ENCODE data around the gene NOVA1.

DNA sequence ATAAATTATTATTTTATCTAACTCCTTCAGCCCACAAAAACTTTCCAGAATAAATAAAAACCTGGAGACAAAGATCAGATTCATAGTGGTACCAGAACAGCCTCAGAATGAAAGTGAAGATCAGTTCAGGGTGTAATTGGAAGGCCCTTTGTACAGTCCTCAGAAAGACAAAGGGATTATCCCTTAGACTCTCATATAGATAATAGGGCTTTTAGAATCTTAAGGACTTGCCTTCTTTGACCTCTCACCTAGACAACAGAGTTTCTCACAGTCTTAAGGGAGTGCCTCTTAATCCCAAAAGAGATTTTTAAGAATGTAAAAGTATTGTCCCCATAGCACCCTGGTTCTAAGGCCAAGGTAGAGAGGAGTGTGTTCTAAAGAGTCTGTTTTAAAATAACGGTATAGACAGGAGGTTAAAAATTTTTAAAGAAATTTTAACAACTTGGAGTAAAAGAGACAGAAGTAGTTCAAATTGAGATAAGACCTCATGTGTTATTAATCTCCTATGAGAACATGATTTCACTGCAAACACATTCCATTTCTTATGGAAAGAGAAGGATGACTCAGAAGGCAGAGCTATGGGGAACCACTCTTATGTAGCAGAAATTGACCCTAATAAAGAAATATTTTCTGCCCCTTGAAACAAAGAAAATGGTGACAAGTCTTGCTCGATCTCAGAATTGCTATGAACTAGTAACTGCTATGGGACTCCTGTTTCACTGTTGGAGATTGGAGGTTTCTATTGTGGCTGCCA, 24.2 kb upstream of the NOVA1 start:
- TF ChIP-seq CTCF (IDR thresholded peaks at IDR 0.05) (no peak), POLR2A (IDR thresholded peaks at IDR 0.05) (no peak)

All from esophagus squamous epithelium (tissue), 4 donors.